ENCODE measurements around the gene SPOUT1.
"Not testable (repeated sequence)": the region's sequence is repeated elsewhere in the genome, so short reads cannot be mapped to it uniquely, and the experiment has no call there.

SPOUT1 gene

GRCh38 chr9:128829477-128830251 lies at the start of gene SPOUT1:
Gene SPOUT1, minus strand, starts transcription at chr9:128829794. Its CDS starts 14 bp downstream, at chr9:128829780.
- peak; percentile 98 for DNase-seq (ENCODE audit: low spot score)

- DNase-seq (ENCODE audit: low spot score), result no peak
Observed at GRCh38 chr9:128877852-128878251, 48.3 kb upstream of the SPOUT1 start.

- DNase-seq (ENCODE audit: low spot score), result not testable (repeated sequence)
Observed at GRCh38 chr9:128870941-128871265, 41.3 kb upstream of the SPOUT1 start.

- no peak for DNase-seq (ENCODE audit: low spot score)
Observed at GRCh38 chr9:128870128-128870940, 40.7 kb upstream of the SPOUT1 start.

- DNase-seq (ENCODE audit: low spot score), result peak; percentile 87
Observed at GRCh38 chr9:128863647-128864046, 34.1 kb upstream of the SPOUT1 start.

GRCh38 chr9:128862401-128862851 lies 32.8 kb upstream of the SPOUT1 start:
- DNase-seq (ENCODE audit: low spot score), result no peak

- no peak for DNase-seq (ENCODE audit: low spot score)
Observed at GRCh38 chr9:128861501-128861900, 31.9 kb upstream of the SPOUT1 start.

- no peak for DNase-seq (ENCODE audit: low spot score)
Observed at GRCh38 chr9:128860937-128861336, 31.3 kb upstream of the SPOUT1 start.

GRCh38 chr9:128858476-128858875 lies 28.9 kb upstream of the SPOUT1 start:
- DNase-seq (ENCODE audit: low spot score), result not testable (repeated sequence)

- DNase-seq (ENCODE audit: low spot score), result not testable (repeated sequence)
Observed at GRCh38 chr9:128854454-128854853, 24.9 kb upstream of the SPOUT1 start.

- not testable (repeated sequence) for DNase-seq (ENCODE audit: low spot score)
Observed at GRCh38 chr9:128852646-128853045, 23.1 kb upstream of the SPOUT1 start.

GRCh38 chr9:128851779-128852600 lies 22.4 kb upstream of the SPOUT1 start:
- not testable (repeated sequence) for DNase-seq (ENCODE audit: low spot score)

- not testable (repeated sequence) for DNase-seq (ENCODE audit: low spot score)
Observed at GRCh38 chr9:128851024-128851423, 21.4 kb upstream of the SPOUT1 start.

GRCh38 chr9:128847803-128848202 lies 18.2 kb upstream of the SPOUT1 start:
- no peak for DNase-seq (ENCODE audit: low spot score)

GRCh38 chr9:128846680-128847030 lies 17.1 kb upstream of the SPOUT1 start:
- peak; percentile 2 for DNase-seq (ENCODE audit: low spot score)

GRCh38 chr9:128845186-128845931 lies 15.8 kb upstream of the SPOUT1 start:
- peak; percentile 32 for DNase-seq (ENCODE audit: low spot score)

- DNase-seq (ENCODE audit: low spot score), result peak; percentile 4
Observed at GRCh38 chr9:128843171-128843570, 13.6 kb upstream of the SPOUT1 start.

- DNase-seq (ENCODE audit: low spot score), result no peak
Observed at GRCh38 chr9:128841694-128842492, 12.3 kb upstream of the SPOUT1 start.

- DNase-seq (ENCODE audit: low spot score), result no peak
Observed at GRCh38 chr9:128840524-128840923, 10.9 kb upstream of the SPOUT1 start.

GRCh38 chr9:128838338-128838737 lies 8.7 kb upstream of the SPOUT1 start:
- peak; percentile 44 for DNase-seq (ENCODE audit: low spot score)
